Neural progenitor cell (in vitro differentiated cells): ENCODE measurements around the gene PYROXD2. TPM values are rescaled to one million over a fixed set of nuclear protein-coding genes. Genes with fewer than 3 reads are reported as not detected.
A peak's percentile ranks its signal among the peaks of the same experiment; 100 is the strongest.

Experiments
- DNase-seq: peaks from one replicate; pipeline ENCODE4 v3.0.0-alpha.2; 2016; ENCODE audit warnings: low spot score
- H2AFZ ChIP-seq: fragments of 200-600 bp; sonication (generic); replicated peaks from 2 replicates; pipeline ENCODE4 v1.6.1; 2016; ENCODE audit warnings: antibody characterized with exemption
- H3F3A ChIP-seq: fragments of 200-600 bp; sonication (generic); 2 replicates; pipeline ENCODE4 v1.6.1; 2016; ENCODE audit warnings: antibody characterized with exemption, low read depth
- H3K27ac ChIP-seq: fragments of 200-600 bp; sonication (generic); 2 replicates; pipeline ENCODE4 v1.5.1; 2016; ENCODE audit warnings: mild to moderate bottlenecking
- H3K27me3 ChIP-seq: fragments of 200-600 bp; sonication (generic); 2 replicates; pipeline ENCODE4 v1.6.1; 2016; ENCODE audit warnings: mild to moderate bottlenecking, moderate library complexity
- H3K36me3 ChIP-seq: fragments of 200-600 bp; sonication (generic); 2 replicates; pipeline ENCODE4 v1.5.1; 2016
- H3K4me1 ChIP-seq: fragments of 200-600 bp; sonication (generic); 2 replicates; pipeline ENCODE4 v1.6.1; 2016; ENCODE audit warnings: mixed run types
- H3K4me2 ChIP-seq: fragments of 200-600 bp; sonication (generic); 2 replicates; pipeline ENCODE4 v1.6.1; 2016
- H3K4me3 ChIP-seq: fragments of 200-600 bp; sonication (generic); 2 replicates; pipeline ENCODE4 v1.5.1; 2016
- H3K79me2 ChIP-seq: fragments of 200-600 bp; sonication (generic); 2 replicates; pipeline ENCODE4 v1.6.1; 2016; ENCODE audit warnings: low read depth
- H3K9ac ChIP-seq: fragments of 200-600 bp; sonication (generic); 2 replicates; pipeline ENCODE4 v1.6.1; 2016
- H3K9me3 ChIP-seq: fragments of 200-600 bp; sonication (generic); 2 replicates; pipeline ENCODE4 v1.5.1; 2016; ENCODE audit warnings: low read depth
- H4K20me1 ChIP-seq: fragments of 200-600 bp; sonication (generic); 2 replicates; pipeline ENCODE4 v1.6.1; 2016; ENCODE audit warnings: low read depth
- H3K27ac Mint-ChIP-seq: 3 replicates; pipeline ENCODE4 v1.8.0; 2021; ENCODE audit warnings: mixed read lengths
- H3K27me3 Mint-ChIP-seq: 2 replicates; pipeline ENCODE4 v1.8.0; 2022; ENCODE audit warnings: low read depth, mild to moderate bottlenecking, inconsistent platforms, moderate library complexity, mixed read lengths; ENCODE audit not compliant: insufficient read depth
- H3K36me3 Mint-ChIP-seq: 3 replicates; pipeline ENCODE4 v1.8.0; 2021; ENCODE audit warnings: mixed read lengths
- H3K4me1 Mint-ChIP-seq: 3 replicates; pipeline ENCODE4 v1.8.0; 2021; ENCODE audit warnings: mixed read lengths
- H3K4me3 Mint-ChIP-seq: 3 replicates; pipeline ENCODE4 v1.8.0; 2021; ENCODE audit warnings: mild to moderate bottlenecking, moderate library complexity, mixed read lengths
- H3K9me3 Mint-ChIP-seq: 3 replicates; pipeline ENCODE4 v1.8.0; 2020; ENCODE audit warnings: mixed read lengths
- CTCF ChIP-seq: fragments of 200-600 bp; sonication (generic); IDR thresholded peaks from 2 replicates; pipeline ENCODE4 v1.5.1; 2017; ENCODE audit warnings: antibody characterized with exemption, mild to moderate bottlenecking
- EZH2 ChIP-seq: fragments of 200-600 bp; sonication (generic); IDR thresholded peaks from 2 replicates; pipeline ENCODE4 v1.6.1; 2017; ENCODE audit warnings: antibody characterized with exemption, mild to moderate bottlenecking, moderate library complexity
- EZH2phosphoT487 ChIP-seq: fragments of 200-600 bp; sonication (generic); IDR thresholded peaks from 2 replicates; pipeline ENCODE4 v1.6.1; 2017; ENCODE audit warnings: antibody characterized with exemption
- total RNA-seq: library from RNA; depleted of rRNA; stranded (reverse); fragments of >200 nt; gene quantifications from 2 replicates; pipeline ENCODE4 v1.2.3, GENCODE V29; 2015; ENCODE audit warnings: low replicate concordance

PYROXD2 gene
- total RNA-seq, 1 donor from 2014 or later: 10.5 TPM

- H3K4me1 ChIP-seq: no peaks in the 10 kb centered on the region
- no peaks in the 10 kb centered on the region for H3K36me3 ChIP-seq
- H3K9ac ChIP-seq: no peak overlapping the region
- Mint-ChIP-seq H3K4me1 (peaks cover 5% of the 10 kb centered on the region), H3K36me3 (no peaks in the 10 kb centered on the region), H3K27me3 (peaks cover 6% of the 10 kb centered on the region), H3K27ac (no peak overlapping the region), H3K9me3 (no peaks in the 10 kb centered on the region), H3K4me3 (no peak overlapping the region)
- no peak overlapping the region for H3K4me3 ChIP-seq
- H3K27me3 ChIP-seq: no peaks in the 10 kb centered on the region
- H3K27ac ChIP-seq: no peak overlapping the region
- no peaks in the 10 kb centered on the region for H4K20me1 ChIP-seq
- H3K79me2 ChIP-seq: no peaks in the 10 kb centered on the region
- no peaks in the 10 kb centered on the region for H3F3A ChIP-seq
- DNase-seq: no peak
- H3K9me3 ChIP-seq: no peaks in the 10 kb centered on the region
- TF ChIP-seq CTCF: no peak
- no peak for TF ChIP-seq EZH2
- no peak for TF ChIP-seq EZH2phosphoT487
- no peak overlapping the region for H3K4me2 ChIP-seq
- H2AFZ ChIP-seq: no peak overlapping the region
Observed at GRCh38 chr10:98391578-98391991, 23.4 kb downstream of the PYROXD2 start.

GRCh38 chr10:98391065-98391464, 23.9 kb downstream of the PYROXD2 start:
- Mint-ChIP-seq H3K27ac (no peak overlapping the region), H3K27me3 (peaks cover 6% of the 10 kb centered on the region), H3K4me1 (peaks cover 5% of the 10 kb centered on the region), H3K4me3 (no peak overlapping the region), H3K36me3 (no peaks in the 10 kb centered on the region), H3K9me3 (no peaks in the 10 kb centered on the region)
- no peaks in the 10 kb centered on the region for H3K36me3 ChIP-seq
- H3K4me2 ChIP-seq: no peak overlapping the region
- no peaks in the 10 kb centered on the region for H4K20me1 ChIP-seq
- no peak overlapping the region for H2AFZ ChIP-seq
- H3K9ac ChIP-seq: no peak overlapping the region
- no peak for DNase-seq
- no peak overlapping the region for H3K27ac ChIP-seq
- TF ChIP-seq EZH2phosphoT487 (no peak), EZH2 (no peak), CTCF (no peak)
- no peaks in the 10 kb centered on the region for H3F3A ChIP-seq
- H3K9me3 ChIP-seq: no peaks in the 10 kb centered on the region
- no peak overlapping the region for H3K4me3 ChIP-seq
- H3K4me1 ChIP-seq: no peaks in the 10 kb centered on the region
- no peaks in the 10 kb centered on the region for H3K79me2 ChIP-seq
- no peaks in the 10 kb centered on the region for H3K27me3 ChIP-seq

- DNase-seq: no peak
- H3K27ac Mint-ChIP-seq: peak overlapping the region; percentile 26
Observed at GRCh38 chr10:98390406-98390805, 24.6 kb downstream of the PYROXD2 start.

More at GRCh38 chr10:98390406-98390805, 24.6 kb downstream of the PYROXD2 start:
- Histone ChIP-seq H4K20me1 (no peaks in the 10 kb centered on the region), H3K27ac (no peak overlapping the region), H3K4me2 (no peak overlapping the region), H3K79me2 (no peaks in the 10 kb centered on the region), H3F3A (no peaks in the 10 kb centered on the region), H3K4me3 (no peak overlapping the region), H3K9ac (no peak overlapping the region), H3K27me3 (no peaks in the 10 kb centered on the region), H3K36me3 (no peaks in the 10 kb centered on the region), H3K9me3 (no peaks in the 10 kb centered on the region), H2AFZ (no peak overlapping the region), H3K4me1 (no peaks in the 10 kb centered on the region)
- no peaks in the 10 kb centered on the region for H3K9me3 Mint-ChIP-seq
- H3K36me3 Mint-ChIP-seq: no peaks in the 10 kb centered on the region
- no peak for TF ChIP-seq CTCF
- TF ChIP-seq EZH2phosphoT487: no peak
- no peak for TF ChIP-seq EZH2
- no peak overlapping the region for H3K4me3 Mint-ChIP-seq
- peaks cover 9% of the 10 kb centered on the region for H3K27me3 Mint-ChIP-seq
- peaks cover 5% of the 10 kb centered on the region for H3K4me1 Mint-ChIP-seq
